ENCODE measurements around the gene GMDS. TPM values are rescaled to one million over a fixed set of nuclear protein-coding genes. Genes with fewer than 3 reads are reported as not detected.

The GMDS gene
- total RNA-seq, 1 donor from 2014 or later = 30.2 TPM

- TF ChIP-seq POLR2AphosphoS5 (IDR thresholded peaks at IDR 0.05; ENCODE audit: insufficient read depth in 1 of 2, low read depth in 1 of 2) (no peak), CTCF (IDR thresholded peaks at IDR 0.05) (no peak), POLR2A (IDR thresholded peaks at IDR 0.05) (no peak)
- no peak for DNase-seq (ENCODE audit: extremely low spot score in 2 of 2)
- Histone ChIP-seq H3K36me3 (no peaks in the 10 kb centered on the region), H3K4me3 (peak overlapping the region; percentile 59 to 72), H3K27me3 (peaks cover 25% of the 10 kb centered on the region), H3K9me3 (no peaks in the 10 kb centered on the region), H3K27ac (no peak overlapping the region), H3K4me1 (peaks cover 57% of the 10 kb centered on the region)
- intact Hi-C loops (cut with DNase I) = loop anchor here (5.0 to 10.0 kb wide), 5 partner anchors 79 to 1159 kb away; partner anchors contain the start of gene WRNIP1
Observed at GRCh38 chr6:1608222-1609040, 637.0 kb downstream of the GMDS start.

DNA sequence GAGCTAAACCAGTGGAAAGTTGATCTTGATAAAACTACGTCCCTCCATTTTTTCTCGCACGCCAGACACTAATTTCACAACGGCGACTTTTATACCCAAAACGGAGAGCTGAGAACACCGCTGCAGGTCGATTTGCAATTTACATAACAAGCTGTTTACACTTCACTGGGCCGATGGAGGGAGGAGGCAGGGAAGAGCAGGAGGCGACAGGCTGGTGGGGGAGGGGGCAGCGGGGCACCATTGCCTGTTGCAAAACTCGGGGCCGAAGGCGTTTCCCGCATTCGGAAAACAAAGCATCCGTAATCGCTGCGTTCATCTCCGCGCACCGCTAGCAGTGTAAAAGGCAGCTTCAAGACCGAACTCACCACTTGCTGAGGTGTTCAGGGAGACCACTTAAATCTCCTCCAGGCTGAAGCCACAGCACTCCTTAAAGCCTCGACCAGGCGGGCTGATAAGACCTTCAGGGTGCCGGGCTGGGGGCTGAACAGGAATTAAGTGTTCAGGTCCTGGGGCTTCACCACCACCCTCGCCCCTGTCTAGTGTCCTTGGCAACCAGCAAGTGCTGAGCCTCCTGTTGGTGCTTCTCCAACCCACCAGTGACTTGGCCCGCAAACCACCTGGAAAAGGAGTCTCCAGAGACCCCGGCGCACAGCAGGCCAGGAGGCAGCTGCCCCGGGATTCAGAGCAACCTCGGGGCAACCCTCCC, 637.7 kb downstream of the GMDS start:
- Histone ChIP-seq H3K27ac (no peak overlapping the region), H3K36me3 (no peaks in the 10 kb centered on the region), H3K9me3 (no peaks in the 10 kb centered on the region), H3K27me3 (peaks cover 20% of the 10 kb centered on the region), H3K4me1 (peaks cover 57% of the 10 kb centered on the region), H3K4me3 (no peak overlapping the region)
- TF ChIP-seq POLR2A (IDR thresholded peaks at IDR 0.05) (no peak), POLR2AphosphoS5 (IDR thresholded peaks at IDR 0.05; ENCODE audit: insufficient read depth in 1 of 2, low read depth in 1 of 2) (no peak), CTCF (IDR thresholded peaks at IDR 0.05) (no peak)
- intact Hi-C loops (cut with DNase I) = loop anchor here (5.0 to 10.0 kb wide), 5 partner anchors 80 to 1160 kb away; partner anchors contain the start of gene WRNIP1
- no peak for DNase-seq (ENCODE audit: extremely low spot score in 2 of 2)

DNA sequence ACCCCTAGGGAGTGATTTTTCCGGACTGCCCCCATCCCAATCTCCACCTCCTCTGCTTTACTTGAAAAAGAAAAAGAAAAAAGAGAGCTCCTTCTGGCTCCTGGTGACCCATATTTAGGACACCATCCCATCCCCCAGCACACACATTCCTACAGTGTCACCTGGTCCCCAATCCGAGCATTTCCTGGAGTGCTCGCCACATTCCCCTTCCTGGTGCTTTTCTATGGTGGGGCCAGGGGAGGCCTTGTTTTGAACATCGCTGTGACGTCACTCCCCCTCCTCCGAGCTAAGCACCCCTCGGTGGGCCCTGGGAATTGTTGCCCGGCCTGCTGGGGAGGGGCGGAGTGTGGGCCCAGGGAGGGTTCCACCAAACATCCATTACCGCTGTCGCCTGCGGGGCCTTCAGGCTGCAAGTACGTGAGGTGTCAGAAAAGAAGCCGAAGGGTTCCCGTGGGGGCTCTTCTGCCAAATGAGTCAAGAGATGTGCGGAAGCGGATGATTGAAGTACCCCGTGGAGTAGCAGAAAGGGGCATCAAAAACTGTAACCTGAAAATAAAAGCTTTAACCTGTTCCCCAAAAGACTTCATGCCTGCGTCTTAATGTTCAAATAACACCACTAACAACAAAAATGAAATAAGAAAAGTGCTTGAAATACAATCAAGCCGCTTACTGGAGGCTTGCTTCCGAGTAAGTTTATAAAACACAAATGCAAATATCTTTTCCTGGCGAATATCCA, 638.5 kb downstream of the GMDS start:
- no peak overlapping the region for H3K27ac ChIP-seq
- no peaks in the 10 kb centered on the region for H3K9me3 ChIP-seq
- H3K27me3 ChIP-seq = peaks cover 18% of the 10 kb centered on the region
- no peak for DNase-seq (ENCODE audit: extremely low spot score in 2 of 2)
- no peak for TF ChIP-seq POLR2AphosphoS5 (IDR thresholded peaks at IDR 0.05; ENCODE audit: insufficient read depth in 1 of 2, low read depth in 1 of 2)
- TF ChIP-seq POLR2A (IDR thresholded peaks at IDR 0.05) = no peak
- no peak for TF ChIP-seq CTCF (IDR thresholded peaks at IDR 0.05)
- intact Hi-C loops (cut with DNase I) = loop anchor here (5.0 to 10.0 kb wide), 5 partner anchors 80 to 1160 kb away; partner anchors contain the start of gene WRNIP1
- peaks cover 53% of the 10 kb centered on the region for H3K4me1 ChIP-seq
- H3K36me3 ChIP-seq = no peaks in the 10 kb centered on the region
- H3K4me3 ChIP-seq = no peak overlapping the region

DNA sequence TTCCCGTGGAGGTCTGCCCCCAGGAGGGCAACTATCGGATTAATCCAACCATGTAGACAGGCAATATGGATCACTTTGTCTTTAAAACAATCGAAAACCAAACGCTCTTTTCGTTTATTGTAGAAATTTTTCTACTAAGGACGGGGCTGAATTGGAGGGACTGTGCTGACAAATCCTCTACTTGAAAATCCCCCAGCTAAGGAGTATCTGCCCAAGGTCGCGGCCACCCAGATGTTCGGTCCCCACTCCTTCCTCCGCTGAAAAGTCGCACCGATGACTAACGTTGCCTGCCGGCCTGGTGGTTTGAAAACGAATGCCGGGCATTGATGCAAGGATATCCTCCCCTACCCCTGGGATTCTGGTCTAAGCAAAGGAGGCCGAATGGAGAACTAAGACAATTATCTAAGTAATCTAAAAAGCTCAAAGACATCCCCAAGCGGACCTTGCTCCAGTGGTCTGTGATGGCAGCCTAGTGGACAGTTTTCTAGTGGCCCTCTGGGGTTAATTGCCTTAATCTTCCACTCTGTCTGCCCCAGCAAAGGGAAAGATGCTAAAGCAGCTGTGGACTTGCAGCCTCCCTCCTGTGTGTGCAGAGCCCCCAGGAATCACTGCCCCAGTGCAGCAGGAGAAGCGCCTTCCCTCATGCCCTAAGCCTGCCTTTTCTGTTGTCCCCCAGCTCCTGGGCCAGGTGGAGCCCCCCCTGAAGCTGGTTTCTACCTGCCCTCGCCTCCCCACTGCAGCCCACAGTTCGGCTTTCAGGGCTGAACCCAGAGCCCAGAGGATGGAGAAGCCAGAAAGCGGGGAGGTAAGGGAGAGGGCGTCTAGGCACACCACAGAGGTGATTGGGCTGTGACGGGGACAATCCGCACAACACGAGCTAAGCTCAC, 639.3 kb downstream of the GMDS start:
- no peak overlapping the region for H3K4me3 ChIP-seq
- peaks cover 13% of the 10 kb centered on the region for H3K27me3 ChIP-seq
- no peak for DNase-seq (ENCODE audit: extremely low spot score in 2 of 2)

More for the DNA sequence above, 639.3 kb downstream of the GMDS start:
- intact Hi-C loops (cut with DNase I) = loop anchor here (5.0 to 10.0 kb wide), 5 partner anchors 81 to 1161 kb away; partner anchors contain the start of gene WRNIP1
- no peak overlapping the region for H3K27ac ChIP-seq
- no peaks in the 10 kb centered on the region for H3K36me3 ChIP-seq
- TF ChIP-seq CTCF (IDR thresholded peaks at IDR 0.05) = no peak
- no peak for TF ChIP-seq POLR2A (IDR thresholded peaks at IDR 0.05)
- TF ChIP-seq POLR2AphosphoS5 (IDR thresholded peaks at IDR 0.05; ENCODE audit: insufficient read depth in 1 of 2, low read depth in 1 of 2) = no peak
- no peaks in the 10 kb centered on the region for H3K9me3 ChIP-seq
- peaks cover 49% of the 10 kb centered on the region for H3K4me1 ChIP-seq

Data from vagina (tissue), 2 donors.